T-helper 17 cell (primary cell): ENCODE results near the gene MSLN. TPM values are rescaled to one million over a fixed set of nuclear protein-coding genes. Genes with fewer than 3 reads are reported as not detected.

Experiments used
- ATAC-seq: fragments of 150-1000 bp; cut with Tn5 transposase; 2 replicates; pipeline ENCODE4 v1.10.0; 2021; ENCODE audit warnings: mild to moderate bottlenecking, moderate library complexity
- DNase-seq, 3 donors: peaks; one replicate each; pipeline versions ENCODE4 v3.0.0 to v3.0.0-alpha.2; 2020 to 2021
- H3K9me3 ChIP-seq: one replicate; pipeline ENCODE4 v1.7.0; 2013; ENCODE audit warnings: low read length, mild to moderate bottlenecking; ENCODE audit not compliant: control insufficient read depth, poor library complexity, severe bottlenecking
- H3K27ac Mint-ChIP-seq: one replicate; pipeline ENCODE4 v1.8.0; 2022; ENCODE audit warnings: mild to moderate bottlenecking, moderate library complexity, mixed read lengths
- H3K27me3 Mint-ChIP-seq: one replicate; pipeline ENCODE4 v1.8.0; 2022; ENCODE audit warnings: mixed read lengths
- H3K36me3 Mint-ChIP-seq: one replicate; pipeline ENCODE4 v1.8.0; 2022; ENCODE audit warnings: low read depth, mixed read lengths
- H3K4me1 Mint-ChIP-seq: one replicate; pipeline ENCODE4 v1.8.0; 2022; ENCODE audit warnings: mild to moderate bottlenecking, mixed read lengths
- H3K4me3 Mint-ChIP-seq: one replicate; pipeline ENCODE4 v1.8.0; 2022; ENCODE audit warnings: mild to moderate bottlenecking, moderate library complexity, mixed read lengths
- total RNA-seq, 4 donors: library from RNA in 2 of 4; stranded (reverse) in 2 of 4; gene quantifications; one replicate each; pipeline ENCODE4 v1.2.3 and lab custom pipeline; 2022 to 2026

The MSLN gene
- total RNA-seq, 2 donors from 2014 or later = not detected

GRCh38 chr16:763369-764183 lies 3.0 kb downstream of the MSLN start:
- Mint-ChIP-seq H3K4me1 (no peaks in the 10 kb centered on the region), H3K36me3 (no peaks in the 10 kb centered on the region), H3K27me3 (no peaks in the 10 kb centered on the region), H3K4me3 (no peak overlapping the region), H3K27ac (no peak overlapping the region)
- DNase-seq (no peak), ATAC-seq (no peak)
- H3K9me3 ChIP-seq = no peaks in the 10 kb centered on the region

- H3K4me1 Mint-ChIP-seq = no peaks in the 10 kb centered on the region
- H3K27me3 Mint-ChIP-seq = no peaks in the 10 kb centered on the region
- H3K27ac Mint-ChIP-seq = no peak overlapping the region
- no peaks in the 10 kb centered on the region for H3K9me3 ChIP-seq
- H3K36me3 Mint-ChIP-seq = no peaks in the 10 kb centered on the region
- ATAC-seq (no peak), DNase-seq (no peak)
- H3K4me3 Mint-ChIP-seq = no peak overlapping the region
Observed at GRCh38 chr16:764184-764750, 3.7 kb downstream of the MSLN start.

GRCh38 chr16:764848-765487 lies 4.4 kb downstream of the MSLN start:
- no peak for ATAC-seq
- DNase-seq = no peak

GRCh38 chr16:765488-765865 lies 4.9 kb downstream of the MSLN start:
- H3K27me3 Mint-ChIP-seq = no peaks in the 10 kb centered on the region
- H3K27ac Mint-ChIP-seq = no peak overlapping the region
- H3K4me3 Mint-ChIP-seq = no peak overlapping the region
- DNase-seq = no peak
- no peaks in the 10 kb centered on the region for H3K36me3 Mint-ChIP-seq
- no peaks in the 10 kb centered on the region for H3K4me1 Mint-ChIP-seq
- H3K9me3 ChIP-seq = no peaks in the 10 kb centered on the region
- ATAC-seq = no peak

More at GRCh38 chr16:764848-765487, 4.4 kb downstream of the MSLN start:
- Mint-ChIP-seq H3K27me3 (no peaks in the 10 kb centered on the region), H3K4me3 (no peak overlapping the region), H3K36me3 (no peaks in the 10 kb centered on the region), H3K27ac (no peak overlapping the region), H3K4me1 (no peaks in the 10 kb centered on the region)
- H3K9me3 ChIP-seq = no peaks in the 10 kb centered on the region

GRCh38 chr16:766008-766819 lies 5.7 kb downstream of the MSLN start:
- no peaks in the 10 kb centered on the region for H3K9me3 ChIP-seq
- no peak overlapping the region for H3K27ac Mint-ChIP-seq
- H3K36me3 Mint-ChIP-seq = no peaks in the 10 kb centered on the region
- H3K4me3 Mint-ChIP-seq = no peak overlapping the region
- DNase-seq (no peak), ATAC-seq (no peak)
- H3K27me3 Mint-ChIP-seq = peaks cover 3% of the 10 kb centered on the region
- H3K4me1 Mint-ChIP-seq = no peaks in the 10 kb centered on the region

- no peaks in the 10 kb centered on the region for H3K4me1 Mint-ChIP-seq
- H3K4me3 Mint-ChIP-seq = no peak overlapping the region
- no peaks in the 10 kb centered on the region for H3K36me3 Mint-ChIP-seq
- H3K27me3 Mint-ChIP-seq = peaks cover 7% of the 10 kb centered on the region
- peak in 1 of 3 donors; percentile 12 for DNase-seq
- H3K27ac Mint-ChIP-seq = no peak overlapping the region
- H3K9me3 ChIP-seq = no peaks in the 10 kb centered on the region
- no peak for ATAC-seq
Observed at GRCh38 chr16:766820-767640, 6.5 kb downstream of the MSLN start.

GRCh38 chr16:767743-768235 lies 7.3 kb downstream of the MSLN start:
- DNase-seq = no peak
- Mint-ChIP-seq H3K27ac (no peak overlapping the region), H3K4me3 (no peak overlapping the region), H3K27me3 (peaks cover 7% of the 10 kb centered on the region), H3K36me3 (no peaks in the 10 kb centered on the region), H3K4me1 (no peaks in the 10 kb centered on the region)
- no peaks in the 10 kb centered on the region for H3K9me3 ChIP-seq
- ATAC-seq = no peak

GRCh38 chr16:768428-768827 lies 7.9 kb downstream of the MSLN start:
- no peaks in the 10 kb centered on the region for H3K36me3 Mint-ChIP-seq
- no peaks in the 10 kb centered on the region for H3K4me1 Mint-ChIP-seq
- H3K27me3 Mint-ChIP-seq = peaks cover 7% of the 10 kb centered on the region
- ATAC-seq (no peak), DNase-seq (no peak)
- H3K27ac Mint-ChIP-seq = no peak overlapping the region
- H3K4me3 Mint-ChIP-seq = no peak overlapping the region
- H3K9me3 ChIP-seq = no peaks in the 10 kb centered on the region

- peaks cover 7% of the 10 kb centered on the region for H3K27me3 Mint-ChIP-seq
- DNase-seq (no peak), ATAC-seq (no peak)
- no peak overlapping the region for H3K27ac Mint-ChIP-seq
- no peaks in the 10 kb centered on the region for H3K4me1 Mint-ChIP-seq
- H3K4me3 Mint-ChIP-seq = no peak overlapping the region
- H3K36me3 Mint-ChIP-seq = no peaks in the 10 kb centered on the region
- no peaks in the 10 kb centered on the region for H3K9me3 ChIP-seq
Observed at GRCh38 chr16:769184-769784, 8.8 kb downstream of the MSLN start.

GRCh38 chr16:769934-770333 lies 9.4 kb downstream of the MSLN start:
- H3K4me1 Mint-ChIP-seq = no peaks in the 10 kb centered on the region
- H3K27me3 Mint-ChIP-seq = peaks cover 7% of the 10 kb centered on the region
- no peak for ATAC-seq
- H3K9me3 ChIP-seq = no peaks in the 10 kb centered on the region
- no peaks in the 10 kb centered on the region for H3K36me3 Mint-ChIP-seq
- no peak overlapping the region for H3K27ac Mint-ChIP-seq
- H3K4me3 Mint-ChIP-seq = no peak overlapping the region
- peak in 1 of 3 donors; percentile 11 for DNase-seq

GRCh38 chr16:770411-770810 lies 9.9 kb downstream of the MSLN start:
- no peak for ATAC-seq
- no peak for DNase-seq
- no peaks in the 10 kb centered on the region for H3K9me3 ChIP-seq
- H3K27me3 Mint-ChIP-seq = peaks cover 7% of the 10 kb centered on the region
- H3K27ac Mint-ChIP-seq = no peak overlapping the region
- no peak overlapping the region for H3K4me3 Mint-ChIP-seq
- H3K4me1 Mint-ChIP-seq = no peaks in the 10 kb centered on the region
- no peaks in the 10 kb centered on the region for H3K36me3 Mint-ChIP-seq

GRCh38 chr16:772959-773358 lies 12.4 kb downstream of the MSLN start:
- Mint-ChIP-seq H3K27ac (no peak overlapping the region), H3K27me3 (peaks cover 7% of the 10 kb centered on the region), H3K4me1 (peaks cover 2% of the 10 kb centered on the region), H3K36me3 (no peaks in the 10 kb centered on the region), H3K4me3 (no peak overlapping the region)
- no peaks in the 10 kb centered on the region for H3K9me3 ChIP-seq
- DNase-seq (no peak), ATAC-seq (no peak)
